ENCODE measurements around the gene THSD4. TPM values are rescaled to one million over a fixed set of nuclear protein-coding genes. Genes with fewer than 3 reads are reported as not detected.

The THSD4 gene
- total RNA-seq, 4 donors from 2014 or later, result 16.6 to 25.3 (median 24.1) TPM

- Histone ChIP-seq H3K4me1 (peaks cover 29% of the 10 kb centered on the region), H3K27ac (no peak overlapping the region), H3K4me3 (no peak overlapping the region), H3K27me3 (no peaks in the 10 kb centered on the region), H3K9me3 (no peaks in the 10 kb centered on the region), H3K36me3 (no peaks in the 10 kb centered on the region)
- DNase-seq (ENCODE audit: low spot score in 2 of 2), result no peak
- 4% methylated on average over 4 of the region's 4 CpGs for WGBS
- TF ChIP-seq, protein P1, sequence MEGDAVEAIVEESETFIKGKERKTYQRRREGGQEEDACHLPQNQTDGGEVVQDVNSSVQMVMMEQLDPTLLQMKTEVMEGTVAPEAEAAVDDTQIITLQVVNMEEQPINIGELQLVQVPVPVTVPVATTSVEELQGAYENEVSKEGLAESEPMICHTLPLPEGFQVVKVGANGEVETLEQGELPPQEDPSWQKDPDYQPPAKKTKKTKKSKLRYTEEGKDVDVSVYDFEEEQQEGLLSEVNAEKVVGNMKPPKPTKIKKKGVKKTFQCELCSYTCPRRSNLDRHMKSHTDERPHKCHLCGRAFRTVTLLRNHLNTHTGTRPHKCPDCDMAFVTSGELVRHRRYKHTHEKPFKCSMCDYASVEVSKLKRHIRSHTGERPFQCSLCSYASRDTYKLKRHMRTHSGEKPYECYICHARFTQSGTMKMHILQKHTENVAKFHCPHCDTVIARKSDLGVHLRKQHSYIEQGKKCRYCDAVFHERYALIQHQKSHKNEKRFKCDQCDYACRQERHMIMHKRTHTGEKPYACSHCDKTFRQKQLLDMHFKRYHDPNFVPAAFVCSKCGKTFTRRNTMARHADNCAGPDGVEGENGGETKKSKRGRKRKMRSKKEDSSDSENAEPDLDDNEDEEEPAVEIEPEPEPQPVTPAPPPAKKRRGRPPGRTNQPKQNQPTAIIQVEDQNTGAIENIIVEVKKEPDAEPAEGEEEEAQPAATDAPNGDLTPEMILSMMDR (IDR thresholded peaks at IDR 0.05), result peak; percentile 82 to 83
- no peak for TF ChIP-seq POLR2AphosphoS5 (IDR thresholded peaks at IDR 0.05)
Observed at GRCh38 chr15:71443538-71443937, 328.3 kb downstream of the THSD4 start.

- 86% methylated on average over 7 of the region's 7 CpGs for WGBS
- no peak for DNase-seq (ENCODE audit: low spot score in 2 of 2)
- Histone ChIP-seq H3K4me3 (no peak overlapping the region), H3K27ac (no peak overlapping the region), H3K4me1 (peaks cover 31% of the 10 kb centered on the region), H3K36me3 (no peaks in the 10 kb centered on the region), H3K9me3 (no peaks in the 10 kb centered on the region), H3K27me3 (no peaks in the 10 kb centered on the region)
- TF ChIP-seq, protein P1 (IDR thresholded peaks at IDR 0.05), result no peak
- TF ChIP-seq EP300 (IDR thresholded peaks at IDR 0.05) (no peak), POLR2A (IDR thresholded peaks at IDR 0.05) (no peak), POLR2AphosphoS5 (IDR thresholded peaks at IDR 0.05) (no peak)
Observed at GRCh38 chr15:71444032-71444810, 328.9 kb downstream of the THSD4 start.

- WGBS, result 75% methylated on average over 5 of the region's 5 CpGs
- H3K9me3 ChIP-seq, result no peaks in the 10 kb centered on the region
- no peak for DNase-seq (ENCODE audit: low spot score in 2 of 2)
- H3K27ac ChIP-seq, result no peak overlapping the region
- peaks cover 31% of the 10 kb centered on the region for H3K4me1 ChIP-seq
- no peak overlapping the region for H3K4me3 ChIP-seq
- TF ChIP-seq EP300 (IDR thresholded peaks at IDR 0.05) (no peak), POLR2AphosphoS5 (IDR thresholded peaks at IDR 0.05) (no peak), POLR2A (IDR thresholded peaks at IDR 0.05) (no peak)
- TF ChIP-seq, protein P1 (IDR thresholded peaks at IDR 0.05), result no peak
- H3K27me3 ChIP-seq, result no peaks in the 10 kb centered on the region
- no peaks in the 10 kb centered on the region for H3K36me3 ChIP-seq
Observed at GRCh38 chr15:71444866-71445590, 329.8 kb downstream of the THSD4 start.

DNA sequence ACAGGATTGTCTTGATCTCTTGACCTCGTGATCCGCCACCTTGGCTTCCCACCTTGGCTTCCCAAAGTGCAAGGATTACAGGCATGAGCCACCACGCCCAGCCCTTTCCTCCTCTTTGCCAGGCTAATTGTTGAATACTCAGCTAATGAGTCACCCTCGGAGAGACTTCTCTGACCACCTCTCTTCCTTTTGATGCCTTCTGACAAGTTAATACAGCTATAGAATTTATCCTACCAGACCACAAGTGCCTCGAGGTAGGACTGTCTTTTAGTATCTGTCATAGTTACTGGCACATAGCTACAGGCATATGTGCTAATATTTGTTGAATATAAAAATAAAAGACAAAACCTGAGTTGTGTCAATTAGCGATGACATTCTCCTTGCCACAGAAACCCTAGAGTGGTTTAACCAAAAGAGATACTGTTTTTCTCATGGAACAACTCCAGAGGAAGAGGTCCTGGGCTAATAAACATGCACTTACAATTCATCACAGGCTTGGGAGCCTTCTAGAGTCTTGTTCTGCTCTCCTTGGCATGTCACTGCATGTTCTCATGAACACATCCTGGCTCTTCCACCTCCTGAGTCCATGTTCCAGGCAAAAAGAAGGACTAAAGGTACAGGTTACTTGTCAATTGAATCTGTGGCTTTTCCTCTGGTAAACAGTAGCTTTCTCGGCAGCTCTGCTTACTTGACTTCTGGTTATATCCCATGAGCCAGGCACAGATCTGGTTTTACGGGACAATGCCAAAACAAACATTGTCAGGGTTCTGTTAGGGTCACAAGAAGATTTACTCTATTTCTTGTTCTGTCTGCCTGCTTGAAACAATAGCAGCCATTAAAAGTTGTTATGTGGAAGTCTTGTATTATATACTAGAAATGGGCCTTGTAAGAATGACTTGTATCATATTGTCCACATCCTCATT is 332.3 kb downstream of the THSD4 start:
- no peak overlapping the region for H3K4me3 ChIP-seq
- no peaks in the 10 kb centered on the region for H3K27me3 ChIP-seq
- no peaks in the 10 kb centered on the region for H3K9me3 ChIP-seq
- peak overlapping the region; percentile 64 for H3K27ac ChIP-seq
- TF ChIP-seq POLR2A (IDR thresholded peaks at IDR 0.05), result no peak
- TF ChIP-seq, protein P1 (IDR thresholded peaks at IDR 0.05), result no peak
- TF ChIP-seq EP300 (IDR thresholded peaks at IDR 0.05), result no peak
- TF ChIP-seq POLR2AphosphoS5 (IDR thresholded peaks at IDR 0.05), result no peak
- peaks cover 34% of the 10 kb centered on the region for H3K4me1 ChIP-seq
- no peaks in the 10 kb centered on the region for H3K36me3 ChIP-seq
- DNase-seq (ENCODE audit: low spot score in 2 of 2), result no peak
- WGBS, result 59% methylated on average over 8 of the region's 8 CpGs

Data from suprapubic skin (tissue), 4 donors.